Endothelial cell of umbilical vein (primary cell): ENCODE measurements around the gene DGKI. TPM values are rescaled to one million over a fixed set of nuclear protein-coding genes. Genes with fewer than 3 reads are reported as not detected.

Experiments
- BruUV-seq: library from RNA; stranded (reverse); fragments of 400-500 nt; replicated peaks from 2 replicates; lab custom pipeline; 2021; lab: Mats Ljungman, UMichigan
- CTCF ChIA-PET: fragments of 300-600, 350-600 bp; sonication (Branson Sonifier 250); formaldehyde crosslinking; loops from one replicate; lab custom pipeline; 2021; ENCODE audit warnings: antibody characterized with exemption, inconsistent platforms; lab: Charles Lee
- POLR2A ChIA-PET: fragments of 300-600, 350-600 bp; sonication (Branson Sonifier 250); formaldehyde crosslinking; loops from one replicate; lab custom pipeline; 2021; ENCODE audit warnings: antibody characterized with exemption, inconsistent platforms; lab: Charles Lee
- DNase-seq: peaks from one replicate; pipeline ENCODE4 v3.0.0-alpha.2; 2011; ENCODE audit warnings: low read depth, low spot score
- FAIRE-seq: peaks from 2 replicates; lab custom pipeline; 2011; peaks lifted over from hg19 to GRCh38; lab: Jason Lieb, UNC
- H2AFZ ChIP-seq: 2 replicates; pipeline ENCODE4 v1.6.0; 2012; ENCODE audit warnings: low read depth, low read length, control low read depth, inconsistent platforms
- H3K27ac ChIP-seq: 2 replicates; pipeline ENCODE4 v1.5.1; 2011; ENCODE audit warnings: low read depth, mild to moderate bottlenecking, control low read depth, low read length, moderate library complexity; ENCODE audit not compliant: insufficient read depth
- H3K27me3 ChIP-seq, 2 experiments: 2 replicates each; pipeline versions ENCODE4 v1.6.0 to v1.6.1; 2011; ENCODE audit warnings: low read length in 2 of 2, mixed read lengths in 1 of 2; ENCODE audit not compliant: control insufficient read depth in 2 of 2, insufficient read depth in 2 of 2
- H3K36me3 ChIP-seq, 2 experiments: 2 replicates in 1 of 2; 3 replicates in 1 of 2; pipeline ENCODE4 v1.5.1; 2011; ENCODE audit warnings: low read length in 2 of 2, mild to moderate bottlenecking in 1 of 2, moderate library complexity in 1 of 2; ENCODE audit not compliant: control insufficient read depth in 2 of 2, insufficient read depth in 2 of 2; ENCODE audit errors: extremely low read depth in 1 of 2
- H3K4me1 ChIP-seq: 3 replicates; pipeline ENCODE4 v1.5.1; 2011; ENCODE audit warnings: mild to moderate bottlenecking, low read length; ENCODE audit not compliant: control insufficient read depth, insufficient read depth; ENCODE audit errors: extremely low read depth
- H3K4me2 ChIP-seq: 2 replicates; pipeline ENCODE4 v1.6.1; 2011; ENCODE audit warnings: low read length, control low read depth, mixed read lengths; ENCODE audit not compliant: insufficient read depth
- H3K4me3 ChIP-seq, 3 experiments: fragments of 200-600 bp in 1 of 3; sonication (generic), shearing (Covaris generic) in 1 of 3; replicated peaks in 1 of 3; 2 replicates each; pipeline ENCODE4 v1.5.1; 2011 to 2016; ENCODE audit warnings: control low read depth in 3 of 3, low read length in 3 of 3, mild to moderate bottlenecking in 2 of 3, inconsistent platforms in 1 of 3, low read depth in 1 of 3, moderate library complexity in 1 of 3; ENCODE audit not compliant: insufficient read depth in 1 of 3
- H3K79me2 ChIP-seq: 2 replicates; pipeline ENCODE4 v1.6.0; 2012; ENCODE audit warnings: low read length, inconsistent platforms; ENCODE audit not compliant: control insufficient read depth, insufficient read depth
- H3K9ac ChIP-seq: replicated peaks from 2 replicates; pipeline ENCODE3; 2011; ENCODE audit warnings: low read length, control low read depth; ENCODE audit not compliant: insufficient read depth; ENCODE audit errors: extremely low read depth
- H3K9me1 ChIP-seq: replicated peaks from 3 replicates; pipeline ENCODE4 v1.6.0; 2011; ENCODE audit warnings: mild to moderate bottlenecking, low read length; ENCODE audit not compliant: control insufficient read depth, insufficient read depth; ENCODE audit errors: extremely low read depth
- H3K9me3 ChIP-seq: replicated peaks from 2 replicates; pipeline ENCODE4 v1.5.1; 2012; ENCODE audit warnings: low read length, inconsistent platforms; ENCODE audit not compliant: control insufficient read depth, insufficient read depth
- H4K20me1 ChIP-seq: replicated peaks from 2 replicates; pipeline ENCODE3; 2011; ENCODE audit warnings: mild to moderate bottlenecking, low read length; ENCODE audit not compliant: control insufficient read depth, insufficient read depth; ENCODE audit errors: extremely low read depth
- EZH2 ChIP-seq: IDR thresholded peaks from 2 replicates; pipeline ENCODE4 v1.6.1; 2012; ENCODE audit warnings: borderline replicate concordance, low read depth, mild to moderate bottlenecking, moderate library complexity, low read length, inconsistent platforms; ENCODE audit not compliant: severe bottlenecking
- FOS ChIP-seq: IDR thresholded peaks from 2 replicates; pipeline ENCODE4 v1.6.1; 2011; ENCODE audit warnings: mild to moderate bottlenecking, low read length, moderate library complexity, borderline replicate concordance; ENCODE audit not compliant: insufficient read depth
- GATA2 ChIP-seq: IDR thresholded peaks from 2 replicates; pipeline ENCODE4 v1.7.0; 2011; ENCODE audit warnings: low read depth, mild to moderate bottlenecking, moderate library complexity, mixed read lengths, low read length; ENCODE audit not compliant: insufficient read length, insufficient read depth
- JUN ChIP-seq: IDR thresholded peaks from 2 replicates; pipeline ENCODE4 v1.6.1; 2011; ENCODE audit warnings: borderline replicate concordance, low read depth; ENCODE audit not compliant: insufficient read length, insufficient read depth
- POLR2A ChIP-seq: IDR thresholded peaks from 2 replicates; pipeline ENCODE4 v1.6.1; 2012; ENCODE audit warnings: low read depth, mild to moderate bottlenecking, control low read depth, low read length
- POLR2AphosphoS5 ChIP-seq: IDR thresholded peaks from 2 replicates; pipeline ENCODE4 v1.6.1; 2012; ENCODE audit warnings: low read depth, mild to moderate bottlenecking, control low read depth, low read length, moderate library complexity; ENCODE audit not compliant: insufficient read depth
- dilution Hi-C: fragments of 300-500 bp; cut with MboI; formaldehyde crosslinking; loops from one replicate; pipeline ENCODE4 v1.15.0; 2019; ENCODE audit warnings: low sequenced_read_pairs; ENCODE audit not compliant: extremely low pct_ligation_motif_present
- intact Hi-C: fragments of 100-400 bp; cut with micrococcal nuclease; formaldehyde crosslinking; loops from one replicate; pipeline ENCODE4 v1.10.0; 2022
- polyA plus RNA-seq, 4 experiments: library from polyadenylated mRNA; depleted of rRNA in 3 of 4; stranded (reverse) in 3 of 4; unstranded in 1 of 4; fragments of >200 nt; gene quantifications; 2 replicates each; pipeline versions ENCODE4 v1.2.1 to v1.2.3, GENCODE V29; 2011 to 2012; ENCODE audit warnings: missing spikeins in 1 of 4
- total RNA-seq: library from RNA; stranded (reverse); gene quantifications from 2 replicates; pipeline ENCODE4 v1.2.3, GENCODE V29; 2021
- TF ChIP-seq, protein P1 (sequence below), 2 donors: IDR thresholded peaks; 1 replicate in 1 of 2; 2 replicates in 1 of 2; pipeline ENCODE4 v1.5.1; 2011; ENCODE audit warnings: low read length in 2 of 2, mild to moderate bottlenecking in 2 of 2, moderate library complexity in 2 of 2, control low read depth in 1 of 2, inconsistent platforms in 1 of 2, low read depth in 1 of 2; ENCODE audit not compliant: insufficient read depth in 1 of 2; ENCODE audit errors: extremely low read depth in 1 of 2
- TF ChIP-seq, protein P2 (sequence below): IDR thresholded peaks from 2 replicates; pipeline ENCODE4 v1.6.1; 2011; ENCODE audit not compliant: insufficient read depth, insufficient read length

The DGKI gene
- total and polyA plus RNA-seq, 2 donors (not counting 3 experiments of a cell fraction or from before 2014, with no cell fraction given) = 0.11 to 0.51 TPM

DNA sequence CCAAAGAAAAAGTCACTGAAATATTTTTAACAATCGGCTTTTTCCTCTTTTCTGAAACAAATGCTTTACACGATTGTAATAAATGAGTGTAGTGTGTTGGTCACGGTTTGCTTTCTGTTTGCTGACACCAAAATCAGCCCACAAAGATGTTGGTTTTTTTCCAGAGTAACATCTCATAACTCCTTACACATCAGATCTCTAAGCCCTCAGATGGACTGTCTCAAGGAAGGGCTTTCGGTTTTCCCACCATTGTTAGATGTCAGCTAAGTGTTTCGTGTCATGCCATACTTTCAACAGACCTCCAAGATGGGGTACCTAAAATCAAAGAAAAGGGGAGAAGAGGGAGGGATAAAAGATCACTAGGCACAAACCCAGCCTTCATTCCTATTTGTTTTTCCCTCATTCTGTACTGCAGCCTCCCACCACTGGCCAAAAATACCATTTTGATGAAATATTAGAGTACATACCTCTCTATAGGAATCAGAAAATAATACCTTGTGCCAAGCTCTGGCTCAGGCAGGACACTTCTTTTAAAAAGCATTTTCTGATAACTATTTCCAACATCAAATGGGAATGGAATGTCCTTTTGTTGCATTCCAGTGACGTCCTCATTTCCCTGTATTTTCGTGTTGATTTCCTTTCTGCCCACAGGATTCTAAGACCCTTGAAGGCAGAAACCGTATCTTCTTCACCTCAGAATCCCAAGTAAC is 159.1 kb downstream of the DGKI start:
- Histone ChIP-seq H3K4me3 (no peak overlapping the region), H3K9ac (no peak overlapping the region), H3K9me1 (no peaks in the 10 kb centered on the region), H3K4me2 (peak overlapping the region; percentile 23), H4K20me1 (no peaks in the 10 kb centered on the region), H3K79me2 (no peaks in the 10 kb centered on the region), H3K36me3 (no peaks in the 10 kb centered on the region), H3K27me3 (no peaks in the 10 kb centered on the region), H3K27ac (peak overlapping the region; percentile 33), H3K4me1 (peaks cover 7% of the 10 kb centered on the region), H3K9me3 (no peaks in the 10 kb centered on the region), H2AFZ (no peak overlapping the region)
- dilution Hi-C loops = no loop called here
- ChIA-PET CTCF (no interaction called here), POLR2A (no interaction called here)
- intact Hi-C loops = no loop called here
- DNase-seq (peak; percentile 54), FAIRE-seq (no peak)
- TSS peak; percentile 80 for BruUV-seq
- TF ChIP-seq, protein P1, sequence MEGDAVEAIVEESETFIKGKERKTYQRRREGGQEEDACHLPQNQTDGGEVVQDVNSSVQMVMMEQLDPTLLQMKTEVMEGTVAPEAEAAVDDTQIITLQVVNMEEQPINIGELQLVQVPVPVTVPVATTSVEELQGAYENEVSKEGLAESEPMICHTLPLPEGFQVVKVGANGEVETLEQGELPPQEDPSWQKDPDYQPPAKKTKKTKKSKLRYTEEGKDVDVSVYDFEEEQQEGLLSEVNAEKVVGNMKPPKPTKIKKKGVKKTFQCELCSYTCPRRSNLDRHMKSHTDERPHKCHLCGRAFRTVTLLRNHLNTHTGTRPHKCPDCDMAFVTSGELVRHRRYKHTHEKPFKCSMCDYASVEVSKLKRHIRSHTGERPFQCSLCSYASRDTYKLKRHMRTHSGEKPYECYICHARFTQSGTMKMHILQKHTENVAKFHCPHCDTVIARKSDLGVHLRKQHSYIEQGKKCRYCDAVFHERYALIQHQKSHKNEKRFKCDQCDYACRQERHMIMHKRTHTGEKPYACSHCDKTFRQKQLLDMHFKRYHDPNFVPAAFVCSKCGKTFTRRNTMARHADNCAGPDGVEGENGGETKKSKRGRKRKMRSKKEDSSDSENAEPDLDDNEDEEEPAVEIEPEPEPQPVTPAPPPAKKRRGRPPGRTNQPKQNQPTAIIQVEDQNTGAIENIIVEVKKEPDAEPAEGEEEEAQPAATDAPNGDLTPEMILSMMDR (IDR thresholded peaks at IDR 0.05; ENCODE audit: extremely low read depth in 1 of 2, insufficient read depth in 1 of 2, low read depth in 1 of 2, low read length in 2 of 2) = no peak
- TF ChIP-seq POLR2AphosphoS5 (no peak), GATA2 (no peak), JUN (peak; percentile 53), EZH2 (no peak), FOS (no peak), POLR2A (no peak)
- TF ChIP-seq, protein P2, sequence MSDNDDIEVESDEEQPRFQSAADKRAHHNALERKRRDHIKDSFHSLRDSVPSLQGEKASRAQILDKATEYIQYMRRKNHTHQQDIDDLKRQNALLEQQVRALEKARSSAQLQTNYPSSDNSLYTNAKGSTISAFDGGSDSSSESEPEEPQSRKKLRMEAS = no peak
